ENCODE measurements around the gene CPNE6.

The CPNE6 gene

GRCh38 chr14:24072881-24073877 lies 1.8 kb downstream of the CPNE6 start:
- no peaks in the 10 kb centered on the region for H3K36me3 ChIP-seq (ENCODE audit: low read length)
- no peaks in the 10 kb centered on the region for H3K27me3 ChIP-seq (ENCODE audit: low read length)
- H2AFZ ChIP-seq (ENCODE audit: low read depth, low read length, severe bottlenecking), result no peak overlapping the region
- no peaks in the 10 kb centered on the region for H3K9me3 ChIP-seq (ENCODE audit: insufficient read depth, low read length)
- H3F3A ChIP-seq (ENCODE audit: insufficient read depth), result no peaks in the 10 kb centered on the region
- no peaks in the 10 kb centered on the region for H4K20me1 ChIP-seq (ENCODE audit: low read depth, low read length)
- no peaks in the 10 kb centered on the region for H3K79me2 ChIP-seq (ENCODE audit: insufficient read depth, low read length)
- no peak overlapping the region for H3K27ac ChIP-seq (ENCODE audit: low read depth, low read length)
- H3K4me2 ChIP-seq (ENCODE audit: low read depth, low read length, poor library complexity, severe bottlenecking), result no peak overlapping the region
- no peak overlapping the region for H3K4me3 ChIP-seq (ENCODE audit: insufficient read depth, low read length, poor library complexity, severe bottlenecking)
- no peak overlapping the region for H3K9ac ChIP-seq (ENCODE audit: low read length)
- no peaks in the 10 kb centered on the region for H3K9me2 ChIP-seq (replicated peaks; ENCODE audit: insufficient read depth, low read length)
- TF ChIP-seq CTCF (IDR thresholded peaks at IDR 0.05; ENCODE audit: insufficient read depth, low read length, poor library complexity, severe bottlenecking), result no peak
- no peak for TF ChIP-seq EZH2phosphoT487 (conservative IDR thresholded peaks at IDR 0.05; ENCODE audit: low read length)

GRCh38 chr14:24074625-24075484 lies 3.5 kb downstream of the CPNE6 start:
- H3K36me3 ChIP-seq (ENCODE audit: low read length), result no peaks in the 10 kb centered on the region
- no peaks in the 10 kb centered on the region for H3K79me2 ChIP-seq (ENCODE audit: insufficient read depth, low read length)
- TF ChIP-seq CTCF (IDR thresholded peaks at IDR 0.05; ENCODE audit: insufficient read depth, low read length, poor library complexity, severe bottlenecking) (no peak), EZH2phosphoT487 (conservative IDR thresholded peaks at IDR 0.05; ENCODE audit: low read length) (no peak)
- H3K9me2 ChIP-seq (replicated peaks; ENCODE audit: insufficient read depth, low read length), result no peaks in the 10 kb centered on the region
- no peaks in the 10 kb centered on the region for H3F3A ChIP-seq (ENCODE audit: insufficient read depth)
- no peak overlapping the region for H3K4me2 ChIP-seq (ENCODE audit: low read depth, low read length, poor library complexity, severe bottlenecking)
- H3K4me3 ChIP-seq (ENCODE audit: insufficient read depth, low read length, poor library complexity, severe bottlenecking), result no peak overlapping the region
- H3K27ac ChIP-seq (ENCODE audit: low read depth, low read length), result no peak overlapping the region
- no peaks in the 10 kb centered on the region for H3K27me3 ChIP-seq (ENCODE audit: low read length)
- no peaks in the 10 kb centered on the region for H4K20me1 ChIP-seq (ENCODE audit: low read depth, low read length)
- H3K9me3 ChIP-seq (ENCODE audit: insufficient read depth, low read length), result no peaks in the 10 kb centered on the region
- no peak overlapping the region for H2AFZ ChIP-seq (ENCODE audit: low read depth, low read length, severe bottlenecking)
- no peak overlapping the region for H3K9ac ChIP-seq (ENCODE audit: low read length)

GRCh38 chr14:24075485-24076301 lies 4.3 kb downstream of the CPNE6 start:
- Histone ChIP-seq H3F3A (ENCODE audit: insufficient read depth) (no peaks in the 10 kb centered on the region), H3K9ac (ENCODE audit: low read length) (no peak overlapping the region), H4K20me1 (ENCODE audit: low read depth, low read length) (no peaks in the 10 kb centered on the region), H3K79me2 (ENCODE audit: insufficient read depth, low read length) (no peaks in the 10 kb centered on the region), H2AFZ (ENCODE audit: low read depth, low read length, severe bottlenecking) (no peak overlapping the region), H3K9me3 (ENCODE audit: insufficient read depth, low read length) (no peaks in the 10 kb centered on the region), H3K36me3 (ENCODE audit: low read length) (no peaks in the 10 kb centered on the region), H3K27me3 (ENCODE audit: low read length) (no peaks in the 10 kb centered on the region), H3K9me2 (replicated peaks; ENCODE audit: insufficient read depth, low read length) (no peaks in the 10 kb centered on the region), H3K4me3 (ENCODE audit: insufficient read depth, low read length, poor library complexity, severe bottlenecking) (no peak overlapping the region), H3K27ac (ENCODE audit: low read depth, low read length) (no peak overlapping the region), H3K4me2 (ENCODE audit: low read depth, low read length, poor library complexity, severe bottlenecking) (no peak overlapping the region)
- no peak for TF ChIP-seq EZH2phosphoT487 (conservative IDR thresholded peaks at IDR 0.05; ENCODE audit: low read length)
- TF ChIP-seq CTCF (IDR thresholded peaks at IDR 0.05; ENCODE audit: insufficient read depth, low read length, poor library complexity, severe bottlenecking), result no peak
